Stimulated activated CD4-positive, alpha-beta T cell treated with anti-CD3 and anti-CD28 coated beads, Interleukin-4, amount 100 ng/mL, for 1 hour (primary cell): Measurements from ENCODE around the gene FGF16.
"Not testable (repeated sequence)": the region's sequence is repeated elsewhere in the genome, so short reads cannot be mapped to it uniquely, and the experiment has no call there.

Experiments
- DNase-seq: peaks from one replicate; pipeline ENCODE4 v3.0.0-alpha.2; 2020

The FGF16 gene

DNA sequence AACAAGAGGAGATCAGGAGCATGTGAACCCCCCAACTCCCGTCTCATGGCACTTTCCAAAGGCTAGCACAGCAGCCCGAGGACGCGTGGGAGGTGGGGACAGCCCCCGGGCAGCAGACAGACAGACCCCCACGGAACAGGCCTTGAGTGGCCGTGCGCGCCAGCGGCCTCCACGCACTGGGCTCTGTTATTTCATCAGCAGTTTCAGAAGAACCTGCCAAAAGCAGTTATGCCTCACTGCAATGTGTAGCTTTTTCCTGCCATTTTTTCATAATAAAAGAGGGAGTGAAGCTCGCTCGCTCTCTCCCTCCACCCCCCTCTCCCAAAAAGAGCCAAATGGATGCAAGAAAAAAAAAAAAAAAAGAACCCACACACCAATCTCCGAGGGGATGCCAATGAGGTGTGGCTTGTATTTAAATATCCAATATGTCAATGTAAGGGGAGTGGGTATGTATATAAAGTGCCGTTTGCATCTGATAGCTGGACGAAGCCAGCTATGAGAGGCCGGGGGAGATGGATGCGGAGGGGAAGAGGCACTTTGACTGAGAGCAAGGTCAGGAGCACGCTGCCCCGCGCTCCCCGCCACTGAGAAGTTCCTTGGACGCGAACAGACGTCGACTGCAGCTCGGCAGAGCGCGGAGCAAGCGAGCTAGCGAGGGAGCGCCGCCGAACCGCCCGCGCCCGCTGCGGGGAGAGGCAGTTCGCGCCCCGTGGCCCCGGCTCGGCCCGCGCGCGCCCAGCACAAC lies at the start of gene FGF16:
TSS of gene FGF16 (plus strand) at position 482 of the 745 bp plus-strand sequence. CDS start 286 bp downstream, outside the sequence.
- peak; percentile 1 for DNase-seq

DNA sequence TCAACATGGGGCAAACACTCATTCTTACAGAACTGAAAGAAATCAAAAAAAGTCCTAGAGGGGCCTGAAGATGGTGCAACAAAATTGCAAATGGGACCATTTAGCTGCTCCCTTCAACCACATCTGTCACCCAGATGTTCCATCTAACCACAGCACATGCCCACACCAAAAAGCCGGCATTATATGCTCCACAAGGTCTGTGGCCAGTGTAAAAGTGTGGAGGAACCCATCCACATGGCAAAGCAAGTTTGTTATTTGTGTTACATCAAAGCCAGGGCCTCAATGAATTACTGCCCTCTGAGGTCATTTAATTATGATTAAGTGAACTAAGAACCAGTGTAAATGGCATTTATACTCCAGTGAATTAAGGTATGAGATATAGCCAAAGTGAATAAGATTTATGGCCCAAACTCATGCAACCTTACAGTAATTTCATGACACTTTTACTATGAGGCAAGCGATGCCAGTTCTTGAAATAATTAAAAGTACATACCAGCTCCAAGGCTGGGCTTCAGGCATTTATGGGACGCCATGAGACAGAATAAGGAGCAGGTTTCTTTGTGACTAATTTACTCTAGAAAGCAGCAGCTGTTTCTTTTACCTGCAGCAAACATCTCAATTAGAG lies 48.7 kb upstream of the FGF16 start:
- no peak for DNase-seq

DNA sequence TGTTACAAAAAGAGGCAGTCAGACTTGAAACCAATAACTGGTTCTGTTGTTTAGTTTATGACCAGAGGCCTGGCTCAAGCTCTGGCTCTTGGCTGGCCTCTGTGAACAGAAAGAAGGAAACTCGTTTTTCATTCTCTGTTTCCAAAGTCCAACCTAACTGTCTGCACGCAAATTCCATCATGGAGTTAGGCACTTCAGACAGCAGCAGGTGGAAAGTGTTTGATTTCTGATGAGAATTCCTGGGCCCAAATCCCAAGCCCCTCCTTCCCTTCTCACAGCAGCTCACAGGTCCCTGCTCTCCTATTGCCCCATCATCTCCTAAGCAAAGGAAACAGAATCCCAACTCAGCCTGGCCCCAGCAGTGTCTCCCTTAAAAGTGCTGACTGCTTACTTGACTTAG lies 42.8 kb upstream of the FGF16 start:
- DNase-seq = no peak

DNA sequence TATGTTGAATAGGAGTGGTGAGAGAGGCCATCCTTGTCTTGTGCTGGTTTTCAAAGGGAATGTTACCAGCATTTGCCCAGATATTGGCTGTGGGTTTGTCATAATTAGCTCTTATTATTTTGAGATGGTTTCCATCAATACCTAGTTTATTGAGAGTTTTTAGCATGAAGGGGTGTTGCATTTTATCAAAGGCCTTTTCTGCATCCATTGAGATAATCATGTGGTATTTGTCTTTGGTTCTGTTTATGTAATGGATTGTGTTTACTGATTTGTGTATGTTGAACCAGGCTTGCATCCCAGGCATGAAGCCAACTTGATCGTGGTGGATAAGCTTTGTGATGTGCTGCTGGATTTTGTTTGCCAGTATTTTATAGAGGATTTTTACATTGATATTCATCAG lies 39.4 kb upstream of the FGF16 start:
- DNase-seq = not testable (repeated sequence)

DNA sequence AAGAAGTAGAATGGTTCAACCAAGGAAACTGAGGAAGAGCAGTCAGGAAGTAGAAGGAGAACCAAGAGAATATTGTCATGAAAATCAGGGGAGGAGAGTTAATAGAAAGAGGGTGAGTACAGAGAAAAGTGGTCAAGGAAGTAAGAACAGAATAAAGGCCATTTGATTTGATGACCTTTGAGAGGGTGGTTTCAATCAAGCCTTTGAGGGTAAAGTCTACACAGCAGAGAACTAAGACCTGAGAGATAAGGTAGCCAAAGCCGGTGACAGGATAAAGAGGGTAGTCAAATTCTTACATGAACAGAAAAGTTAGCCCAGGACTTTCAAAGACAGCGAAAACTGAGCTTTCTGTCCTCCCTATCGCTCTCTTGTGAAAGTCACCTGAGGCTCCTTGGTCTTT lies 34.6 kb upstream of the FGF16 start:
- no peak for DNase-seq

DNA sequence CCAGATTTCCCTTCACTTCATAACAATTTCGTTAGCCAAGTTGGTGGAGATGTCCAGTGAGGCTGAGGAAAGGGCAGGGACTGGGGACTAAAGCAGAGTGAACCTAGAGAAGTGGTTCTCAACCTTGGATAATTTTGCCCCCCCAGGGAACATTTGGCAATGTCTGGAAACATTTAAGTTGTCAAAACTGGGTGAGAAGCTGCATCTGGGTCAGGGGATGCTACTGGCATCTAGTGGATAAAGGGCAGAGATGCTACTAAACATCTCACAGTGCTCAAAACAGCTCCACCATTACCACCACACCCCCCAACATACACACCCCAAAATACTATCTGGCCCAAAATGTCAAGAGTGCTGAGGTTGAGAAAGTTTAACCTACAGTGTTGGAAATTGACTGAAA lies 32.0 kb upstream of the FGF16 start:
- no peak for DNase-seq

DNA sequence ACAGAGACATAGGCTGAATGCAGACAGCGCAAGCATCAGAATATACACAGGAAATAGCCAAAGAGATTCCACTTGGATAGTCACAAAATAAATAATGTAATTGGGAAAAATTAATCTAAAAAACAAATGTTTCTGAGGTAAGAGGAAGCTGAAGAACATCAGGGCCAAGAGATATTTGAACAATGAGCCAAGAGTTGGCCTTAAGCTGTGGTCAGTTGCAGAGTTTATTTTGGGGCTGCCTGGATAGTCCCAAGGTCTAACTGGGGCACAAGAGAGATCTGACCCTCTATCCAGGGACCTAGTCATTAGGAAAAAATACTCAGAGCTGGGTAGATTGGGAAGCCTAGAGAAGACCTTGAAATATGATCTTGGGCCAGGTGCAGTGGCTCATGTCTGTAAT lies 31.3 kb upstream of the FGF16 start:
- no peak for DNase-seq

DNA sequence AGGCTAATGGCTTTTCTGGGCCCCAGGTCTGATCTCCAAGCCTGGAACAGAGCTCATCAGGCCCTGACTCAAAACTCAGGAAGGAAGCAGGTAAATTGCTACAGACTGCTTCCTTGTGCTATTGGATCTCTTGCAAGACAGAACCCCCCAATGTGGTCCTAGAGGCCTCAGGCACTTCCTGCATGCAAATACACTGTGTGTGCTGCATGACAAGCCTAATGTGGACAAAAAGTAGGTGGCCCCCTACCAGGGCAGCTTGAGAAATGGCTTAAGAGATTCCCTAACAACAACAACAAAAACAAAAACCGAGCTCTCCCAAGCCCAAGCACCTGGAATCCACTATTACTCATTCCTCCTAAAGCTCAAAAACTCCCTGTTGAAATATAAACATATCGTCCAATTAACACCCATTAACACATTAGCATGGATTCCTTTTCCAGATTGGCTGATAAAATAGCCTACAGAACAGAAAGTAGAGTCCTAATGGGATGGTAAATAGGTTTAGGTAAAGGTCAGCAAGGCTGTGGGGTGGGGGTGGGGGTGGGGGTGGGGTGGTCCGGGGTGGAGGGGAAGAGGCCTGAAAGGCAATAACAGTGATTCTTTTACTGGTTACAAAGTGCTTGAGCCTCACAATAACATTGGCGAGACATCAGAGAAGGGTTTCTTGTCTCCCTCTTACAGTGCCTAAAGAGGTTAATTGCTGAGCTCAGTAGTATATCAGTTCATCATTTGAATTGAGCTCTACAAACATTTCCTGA lies 24.1 kb upstream of the FGF16 start:
- DNase-seq = no peak

DNA sequence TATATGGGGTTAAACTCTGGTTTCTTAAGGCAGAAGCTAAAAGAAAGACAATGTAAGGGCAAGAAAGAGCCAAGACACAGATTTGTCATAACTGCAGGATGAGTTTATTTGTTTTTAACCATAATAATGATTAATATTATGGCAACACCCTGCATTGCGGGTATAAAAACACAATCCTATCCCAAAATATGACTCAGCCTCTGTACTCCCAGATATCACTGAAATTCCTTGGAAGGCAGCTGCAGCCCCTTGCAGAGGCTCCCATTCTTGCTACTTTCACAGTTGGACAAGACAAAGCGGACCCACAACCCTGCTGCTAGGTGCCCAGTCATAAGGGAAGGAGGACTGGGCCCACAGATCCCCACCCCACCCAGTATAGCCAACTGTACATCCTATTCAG lies 20.4 kb upstream of the FGF16 start:
- DNase-seq = no peak

DNA sequence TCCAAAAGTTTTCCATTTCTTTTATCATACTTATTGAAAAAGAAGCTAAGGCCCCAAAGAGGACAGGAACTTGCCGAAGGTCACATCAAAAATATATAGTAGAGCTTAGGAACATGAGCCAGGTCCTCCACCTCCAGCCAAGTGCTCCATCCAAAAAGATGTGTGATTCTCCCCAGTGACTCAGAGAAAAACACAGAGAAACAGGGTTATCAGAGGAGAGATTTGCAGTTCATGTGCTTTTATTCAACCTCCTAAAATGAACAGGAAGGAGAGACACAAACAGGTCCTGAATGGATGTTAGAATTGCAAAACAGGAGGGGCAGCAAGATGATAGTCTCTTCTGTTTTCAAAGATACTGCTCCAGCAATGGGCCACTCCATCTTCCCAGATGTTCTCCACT lies 19.6 kb upstream of the FGF16 start:
- DNase-seq = no peak

DNA sequence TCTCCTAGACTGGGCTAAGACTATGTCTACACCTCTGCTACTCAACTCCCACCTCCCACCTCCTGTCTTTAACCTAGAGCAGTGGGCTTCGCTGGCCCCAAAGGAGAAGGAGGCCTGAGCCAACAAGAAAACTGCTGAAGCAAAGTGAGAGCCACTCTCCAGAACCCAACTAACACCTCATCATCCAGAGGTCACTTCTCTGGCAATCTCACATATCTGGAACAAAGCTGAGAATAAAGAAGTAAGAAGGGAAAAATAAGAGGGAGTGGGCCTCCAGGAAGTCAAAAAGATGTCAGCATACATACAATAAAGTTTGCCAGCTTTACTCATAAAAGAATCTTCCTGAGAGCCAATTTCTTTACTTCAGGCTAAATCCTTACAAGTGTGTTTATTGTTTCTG lies 18.6 kb upstream of the FGF16 start:
- DNase-seq = no peak

DNA sequence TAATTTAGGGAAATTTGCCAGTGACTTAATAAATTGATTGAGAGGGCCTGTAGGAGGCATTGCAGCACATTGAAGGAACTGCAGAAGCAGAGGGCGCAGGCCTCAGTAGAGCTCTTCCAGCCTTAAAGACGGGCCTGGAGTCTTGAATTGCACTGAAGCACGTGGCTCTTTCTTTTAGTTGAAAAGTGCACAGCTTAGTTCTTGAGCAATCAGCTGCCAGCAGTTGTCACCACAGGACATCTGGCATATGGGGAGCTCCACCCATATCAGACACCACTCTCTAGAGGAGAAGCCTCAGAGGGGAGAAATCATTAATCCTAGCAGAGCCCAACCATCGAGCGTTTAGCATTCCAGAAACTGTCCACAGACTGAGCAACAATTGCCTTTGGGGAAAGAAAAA lies 16.0 kb upstream of the FGF16 start:
- DNase-seq = no peak

DNA sequence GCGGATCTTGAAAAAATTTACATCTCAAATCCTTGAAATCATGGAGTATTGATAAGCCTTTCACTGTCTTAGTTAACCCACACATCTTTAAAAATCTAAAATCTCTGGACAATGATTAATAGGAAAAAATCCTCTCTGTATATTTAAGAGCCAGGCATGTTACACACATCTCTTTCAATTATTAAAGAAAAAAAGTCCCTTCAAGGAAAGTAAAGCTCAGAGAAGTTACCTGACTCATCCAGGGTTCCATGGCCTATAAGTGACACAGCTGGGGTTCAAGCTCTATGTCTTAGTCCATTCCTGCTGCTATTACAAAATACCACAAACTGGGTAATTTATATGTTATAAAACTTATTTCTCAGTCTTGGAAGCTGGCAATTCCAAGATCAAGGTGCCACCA lies 14.2 kb upstream of the FGF16 start:
- no peak for DNase-seq

DNA sequence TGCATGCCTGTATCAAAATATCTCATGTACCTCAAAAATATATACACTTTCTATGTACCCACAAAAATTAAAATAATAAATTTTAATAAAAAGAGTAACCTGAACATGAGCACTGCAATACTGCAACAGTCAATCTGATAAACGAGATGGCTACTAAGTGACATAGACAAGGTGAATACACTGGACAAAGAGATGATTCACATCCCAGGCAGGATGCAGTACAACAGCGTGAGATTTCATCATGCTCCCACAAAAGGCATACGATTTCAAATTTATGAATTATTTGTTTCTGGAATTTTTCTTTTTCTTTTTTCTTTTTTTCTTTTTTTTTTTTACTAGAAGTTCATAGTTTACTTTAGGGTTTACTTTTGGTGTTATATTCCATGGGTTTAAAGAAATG lies 12.2 kb upstream of the FGF16 start:
- DNase-seq = no peak

DNA sequence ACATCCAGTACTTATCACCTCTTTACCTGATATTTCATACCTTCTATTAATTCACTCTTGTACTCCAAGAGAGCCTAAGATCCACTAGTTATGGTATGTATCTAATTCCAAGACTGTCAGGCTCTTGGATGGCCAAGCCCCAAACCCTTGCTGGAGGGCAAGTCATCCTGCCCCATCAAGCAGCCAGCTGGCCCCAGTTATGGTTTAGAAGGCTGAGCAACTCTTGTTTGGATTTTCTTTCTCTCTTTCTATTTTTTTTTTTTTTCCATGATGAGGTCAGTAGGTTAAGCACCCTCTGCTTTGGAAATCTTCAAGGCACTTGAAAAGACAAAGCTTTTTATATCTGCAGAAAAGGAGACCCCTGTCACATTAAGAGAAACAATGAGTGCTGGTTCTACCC lies 10.9 kb upstream of the FGF16 start:
- no peak for DNase-seq

DNA sequence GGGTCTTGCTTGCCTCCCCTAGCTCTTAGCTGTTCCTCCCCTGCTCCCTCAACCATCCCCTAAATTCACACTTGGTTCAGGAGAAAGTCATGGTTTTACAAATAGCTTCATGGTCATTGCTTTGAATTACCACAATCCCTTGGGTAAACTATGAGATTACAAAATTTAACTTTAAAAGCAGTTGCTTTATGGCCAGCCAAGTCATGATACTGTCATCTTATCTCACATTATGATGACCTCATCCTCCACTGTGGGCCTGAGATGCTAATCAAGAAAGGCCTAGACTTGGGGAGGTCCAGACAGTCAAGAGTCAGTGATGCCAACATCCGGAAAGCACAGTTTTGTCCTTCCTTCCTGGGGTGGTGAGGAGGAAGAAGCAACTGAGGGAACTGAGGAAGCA lies 10.5 kb upstream of the FGF16 start:
- no peak for DNase-seq

DNA sequence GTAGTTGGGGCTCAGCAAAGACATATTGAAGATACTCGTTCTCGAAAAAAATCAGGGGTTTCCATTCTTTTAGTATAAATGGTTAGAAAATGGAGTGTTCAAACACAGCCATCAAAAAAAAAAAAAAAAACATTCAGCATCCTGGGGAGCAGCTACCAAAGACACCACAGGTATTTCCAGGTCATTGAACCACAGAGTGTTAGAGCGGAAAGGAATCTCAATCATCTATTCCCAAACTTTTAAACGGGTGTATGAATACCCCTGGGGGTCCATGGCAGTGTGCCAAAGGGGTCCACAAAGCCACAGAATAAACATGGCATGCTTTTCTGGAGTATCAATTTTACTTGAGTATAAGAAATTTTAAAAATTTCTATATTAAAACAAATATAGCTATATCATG lies 6.9 kb upstream of the FGF16 start:
- DNase-seq = no peak

DNA sequence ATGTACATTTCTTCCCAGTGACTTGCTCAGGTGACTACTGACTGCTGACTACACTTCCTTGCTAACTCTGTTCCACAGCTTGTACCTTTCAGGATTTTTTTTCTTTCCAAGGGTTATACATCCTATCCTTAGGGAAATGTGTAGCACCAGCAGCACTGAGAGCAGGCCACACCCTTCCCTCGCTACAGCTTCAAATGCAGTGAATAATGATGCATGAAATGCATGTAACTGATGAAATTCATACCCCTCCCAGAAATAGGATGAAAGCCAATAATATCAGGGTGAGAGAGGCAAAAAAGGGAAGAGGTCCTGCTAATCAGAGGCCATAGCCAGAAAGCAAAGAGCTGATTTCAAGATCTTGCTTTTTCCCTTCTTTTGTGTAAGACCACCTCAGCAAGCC lies 6.2 kb upstream of the FGF16 start:
- no peak for DNase-seq

DNA sequence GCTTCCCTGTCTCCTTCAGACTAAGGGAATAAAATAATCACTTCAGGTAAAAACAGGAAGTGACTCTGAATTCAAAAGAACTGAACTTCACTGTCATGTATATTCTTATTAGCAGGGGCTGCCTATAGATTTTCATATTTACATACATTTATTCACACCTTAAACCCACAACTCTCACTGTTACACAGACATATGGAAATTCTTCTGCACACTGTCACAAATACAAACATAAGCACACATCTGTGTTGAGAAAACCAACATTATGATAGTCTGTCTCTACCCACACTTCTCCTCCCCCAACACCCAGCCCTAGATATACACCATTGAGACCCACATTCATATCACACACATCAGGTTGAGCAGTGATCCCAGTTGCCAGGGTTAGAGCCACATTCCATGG lies 5.7 kb upstream of the FGF16 start:
- DNase-seq = no peak

DNA sequence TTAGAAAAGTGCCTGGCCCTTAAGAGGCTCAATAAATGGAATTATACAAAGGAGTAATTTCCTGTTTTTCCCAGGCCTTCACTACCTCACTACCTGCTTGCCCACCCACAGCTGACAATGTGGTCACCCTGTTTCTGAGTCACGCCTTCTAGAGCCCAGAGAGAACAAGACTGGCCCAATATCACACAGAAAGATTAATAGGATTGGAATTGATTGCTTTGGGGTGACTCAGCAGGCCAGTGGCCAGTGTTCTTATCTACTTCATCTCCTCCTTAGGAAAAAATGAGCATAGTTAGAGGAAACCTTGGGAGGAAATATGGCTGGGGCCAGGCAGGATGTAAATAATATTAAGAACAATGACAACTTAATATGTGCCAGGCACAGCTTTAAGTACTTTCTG lies 4.5 kb upstream of the FGF16 start:
- DNase-seq = no peak

DNA sequence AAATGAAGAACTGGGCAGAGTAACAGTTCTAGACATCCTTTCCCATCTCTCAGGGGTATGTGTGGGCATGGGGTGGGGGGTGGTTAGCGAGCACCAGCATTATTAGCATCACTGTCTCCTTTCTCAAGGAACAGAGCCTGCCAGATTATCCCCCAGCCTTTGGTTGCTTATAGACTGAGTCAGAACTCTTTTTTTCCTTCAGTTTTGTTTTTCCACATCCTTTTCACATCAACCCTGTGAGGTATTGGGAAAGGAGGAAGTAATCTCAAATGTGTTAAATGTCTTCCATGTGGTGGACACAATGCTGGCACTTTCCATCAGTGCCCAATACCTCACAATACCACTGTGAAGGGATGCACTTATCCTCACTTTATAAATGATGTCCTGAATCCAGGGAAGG lies 3.1 kb upstream of the FGF16 start:
- no peak for DNase-seq

DNA sequence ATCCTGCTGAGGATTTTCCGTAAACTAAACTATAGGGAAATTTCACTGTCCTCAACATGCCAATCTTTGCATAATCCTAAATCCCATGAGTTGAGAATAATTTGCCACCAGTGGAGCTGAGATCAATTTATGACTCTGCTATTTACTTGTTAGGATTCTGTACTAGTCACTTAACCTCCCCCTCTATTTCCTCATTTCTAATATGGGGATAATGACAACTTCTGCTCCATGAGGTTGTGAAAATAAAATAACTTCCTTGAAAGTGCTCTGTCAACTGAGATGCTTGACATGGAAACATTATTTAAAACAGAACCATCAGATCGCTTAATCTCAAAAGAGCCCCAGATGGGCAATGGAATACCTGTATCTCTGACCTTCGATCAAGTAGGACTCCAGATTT lies 2.6 kb upstream of the FGF16 start:
- no peak for DNase-seq

DNA sequence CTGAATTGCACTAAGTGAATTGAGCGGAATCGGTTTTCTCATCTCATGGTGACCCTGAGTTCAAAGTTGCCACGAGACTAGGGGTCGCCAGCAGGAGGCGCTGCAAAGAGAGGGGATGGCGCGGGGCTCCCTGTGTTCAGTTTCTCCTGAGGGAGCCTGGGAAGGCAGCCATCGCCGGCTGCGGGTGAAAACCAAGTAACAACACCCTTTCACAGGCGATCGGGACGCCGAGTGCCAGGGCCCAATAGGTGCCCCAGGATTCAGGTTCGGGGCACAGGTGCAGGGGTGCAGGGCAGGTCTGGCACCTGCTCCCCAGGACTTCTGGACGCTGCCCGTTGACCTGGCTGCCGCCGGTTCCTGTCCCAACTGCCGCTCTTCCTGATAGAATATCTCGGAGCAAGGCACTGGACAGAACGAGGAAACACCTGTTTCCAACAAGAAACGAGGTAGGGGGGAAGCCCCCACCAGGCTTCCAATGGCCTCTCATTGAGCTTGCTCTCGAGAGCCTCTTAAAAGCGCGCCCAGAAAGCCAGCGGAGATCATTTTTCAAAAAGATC lies 1.1 kb upstream of the FGF16 start:
- peak; percentile 6 for DNase-seq
